GM12878 (cell line): ENCODE measurements around the gene SLC2A4. TPM values are rescaled to one million over a fixed set of nuclear protein-coding genes. Genes with fewer than 3 reads are reported as not detected.

ENCODE experiments used
- ASH2L ChIP-seq: fragments of 300-600, 200-600 bp; sonication (generic); IDR thresholded peaks from 2 replicates; pipeline ENCODE4 v1.6.1; 2017; ENCODE audit warnings: low read depth, mild to moderate bottlenecking, borderline replicate concordance
- ATF7 ChIP-seq: fragments of 450-650 bp; IDR thresholded peaks from 2 replicates; pipeline ENCODE4 v1.6.1; 2016; ENCODE audit warnings: low read depth, mild to moderate bottlenecking
- BACH1 ChIP-seq: fragments of 450-650 bp; IDR thresholded peaks from 2 replicates; pipeline ENCODE4 v1.6.1; 2017; ENCODE audit warnings: mild to moderate bottlenecking, borderline replicate concordance
- BCL3 ChIP-seq: IDR thresholded peaks from 2 replicates; pipeline ENCODE4 v1.6.1; 2011; ENCODE audit warnings: borderline replicate concordance, low read depth, mild to moderate bottlenecking, moderate library complexity, low read length; ENCODE audit not compliant: insufficient read depth, poor library complexity, severe bottlenecking
- E2F4 ChIP-seq: IDR thresholded peaks from 2 replicates; pipeline ENCODE4 v1.6.1; 2012; ENCODE audit warnings: low read depth, low read length, improper control_type of control experiment
- E4F1 ChIP-seq: fragments of 450-650 bp; IDR thresholded peaks from 2 replicates; pipeline ENCODE4 v1.6.1; 2018; ENCODE audit warnings: borderline replicate concordance, mild to moderate bottlenecking; ENCODE audit not compliant: partially characterized antibody
- EGR1 ChIP-seq, 2 experiments: IDR thresholded peaks; 1 replicate in 1 of 2; 2 replicates in 1 of 2; pipeline ENCODE4 v1.6.1; 2011 to 2012; ENCODE audit warnings: low read depth in 2 of 2, low read length in 2 of 2, borderline replicate concordance in 1 of 2, mild to moderate bottlenecking in 1 of 2, moderate library complexity in 1 of 2
- HDGF ChIP-seq: fragments of 450-650 bp; IDR thresholded peaks from 2 replicates; pipeline ENCODE4 v1.6.1; 2016; ENCODE audit warnings: antibody characterized with exemption
- KLF5 ChIP-seq: fragments of 450-650 bp; IDR thresholded peaks from 2 replicates; pipeline ENCODE4 v1.6.1; 2014; ENCODE audit warnings: mild to moderate bottlenecking; ENCODE audit not compliant: partially characterized antibody
- MYB ChIP-seq: fragments of 150-350 bp; IDR thresholded peaks from 2 replicates; pipeline ENCODE4 v1.6.1; 2014; ENCODE audit warnings: mild to moderate bottlenecking, low read depth, low read length, borderline replicate concordance
- NR2C2 ChIP-seq: IDR thresholded peaks from 2 replicates; pipeline ENCODE4 v1.6.1; 2011; ENCODE audit warnings: borderline replicate concordance, low read depth; ENCODE audit not compliant: control insufficient read depth, insufficient read length
- NRF1 ChIP-seq: conservative IDR thresholded peaks from 2 replicates; pipeline ENCODE4 v1.6.1; 2011; ENCODE audit warnings: mild to moderate bottlenecking, low read depth, low read length, improper control_type of control experiment
- PKNOX1 ChIP-seq: fragments of 450-650 bp; IDR thresholded peaks from 2 replicates; pipeline ENCODE4 v1.6.1; 2016; ENCODE audit warnings: mild to moderate bottlenecking
- POLR2A ChIP-seq: IDR thresholded peaks from 2 replicates; pipeline ENCODE4 v1.6.1; 2011; ENCODE audit warnings: low read depth, mild to moderate bottlenecking, low read length
- POLR2AphosphoS2 ChIP-seq: IDR thresholded peaks from 2 replicates; pipeline ENCODE4 v1.6.1; 2011; ENCODE audit warnings: low read depth, mild to moderate bottlenecking, low read length, improper control_type of control experiment, moderate library complexity
- POU2F2 ChIP-seq: IDR thresholded peaks from 3 replicates; pipeline ENCODE4 v1.6.1; 2011; ENCODE audit warnings: low read depth, mild to moderate bottlenecking, low read length, borderline replicate concordance
- RELB ChIP-seq: fragments of 450-650 bp; IDR thresholded peaks from 2 replicates; pipeline ENCODE4 v1.6.1; 2017; ENCODE audit warnings: low read depth, mild to moderate bottlenecking, moderate library complexity
- SIN3A ChIP-seq: IDR thresholded peaks from 2 replicates; pipeline ENCODE4 v1.6.1; 2012; ENCODE audit warnings: low read depth, low read length, improper control_type of control experiment
- TAF1 ChIP-seq: IDR thresholded peaks from 2 replicates; pipeline ENCODE4 v1.6.1; 2011; ENCODE audit warnings: mild to moderate bottlenecking, low read depth, low read length, borderline replicate concordance
- ZNF207 ChIP-seq: fragments of 450-650 bp; IDR thresholded peaks from 2 replicates; pipeline ENCODE4 v1.6.1; 2014; ENCODE audit warnings: antibody characterized with exemption, mild to moderate bottlenecking, borderline replicate concordance
- polyA plus RNA-seq, 11 experiments: library from polyadenylated mRNA; depleted of rRNA in 4 of 11; unstranded in 6 of 11; stranded (reverse) in 5 of 11; fragments of >200 nt; fragmentation: Nextera tagmentation in 4 of 11; fragmentation: Illumina TruSeq in 1 of 11; extraction: Ambion mirVana in 4 of 11; extraction: Trizol in 1 of 11; gene quantifications; 1 replicate in 1 of 11; 2 replicates in 10 of 11; pipeline versions ENCODE4 v1.2.1 to v1.2.3, GENCODE V29; 2011 to 2016; ENCODE audit warnings: inconsistent platforms in 2 of 11, missing spikeins in 2 of 11, low read depth in 1 of 11
- total RNA-seq, 4 experiments: library from RNA; depleted of rRNA in 3 of 4; stranded (reverse); fragments of >200 nt in 3 of 4; fragmentation: Illumina TruSeq in 1 of 4; extraction: Trizol in 1 of 4; gene quantifications; 2 replicates each; pipeline versions ENCODE4 v1.2.1 to v1.2.3, GENCODE V29; 2013 to 2021

The SLC2A4 gene
- total and polyA plus RNA-seq, 10 of the 15 experiments (the other 5 are each of a cell fraction or from before 2014, with no cell fraction given), result 0.03 to 0.23 (median 0.04) TPM; not detected in 4

GRCh38 chr17:7239091-7240027 lies 42.2 kb upstream of the SLC2A4 start, which contains the start of gene PHF23 (continued):
- peak; percentile 58; the same call in 1 of the 2 replicates for TF ChIP-seq PKNOX1
- TF ChIP-seq BACH1, result peak; percentile 24; the same call in 1 of the 2 replicates
- TF ChIP-seq ASH2L, result no peak
- TF ChIP-seq TAF1, result 0 out of 2 replicates have a peak, but pooled peaks have one; percentile 13
- peak; percentile 40; the same call in 1 of the 2 replicates for TF ChIP-seq MYB
- TF ChIP-seq SIN3A, result peak; percentile 39; the same call in 1 of the 2 replicates
- TF ChIP-seq HDGF, result peak; percentile 87; the same call in 1 of the 2 replicates
- peak; percentile 70 for TF ChIP-seq POLR2A
- peak; percentile 30 for TF ChIP-seq BCL3
- peak; percentile 82 for TF ChIP-seq E4F1
- peak; percentile 74 for TF ChIP-seq KLF5
- peak; percentile 91; the same call in 1 of the 2 replicates for TF ChIP-seq ZNF207
- TF ChIP-seq POU2F2, result 0 out of 3 replicates have a peak, but pooled peaks have one; percentile 35
- peak; percentile 76; the same call in 1 of the 2 replicates for TF ChIP-seq RELB
- TF ChIP-seq EGR1 (IDR thresholded peaks at IDR 0.05; ENCODE audit: borderline replicate concordance in 1 of 2, low read depth in 2 of 2, low read length in 2 of 2), result peak in 1 of 2 experiments; percentile 27; a peak in 1 of 3 replicates
- TF ChIP-seq E2F4, result no peak
- TF ChIP-seq NR2C2, result no peak
- TF ChIP-seq ATF7, result peak; percentile 50
- TF ChIP-seq NRF1, result peak; percentile 94
- peak; percentile 62; the same call in 1 of the 2 replicates for TF ChIP-seq POLR2AphosphoS2
